Neuronal stem cell (in vitro differentiated cells): ENCODE results near the gene PPP1R1C.
"Not testable (repeated sequence)": the region's sequence is repeated elsewhere in the genome, so short reads cannot be mapped to it uniquely, and the experiment has no call there.

Experiments
- DNase-seq: peaks from one replicate; pipeline ENCODE4 v3.0.0-alpha.2; 2013; ENCODE audit warnings: low spot score
- H2AFZ ChIP-seq: one replicate; pipeline ENCODE4 v1.6.1; 2013; ENCODE audit warnings: mild to moderate bottlenecking, low read length, inconsistent platforms
- H2AK5ac ChIP-seq: 2 replicates; pipeline ENCODE4 v1.6.1; 2013; ENCODE audit warnings: low read depth, mild to moderate bottlenecking, inconsistent platforms, low read length, moderate library complexity, mixed read lengths
- H2BK120ac ChIP-seq: 2 replicates; pipeline ENCODE4 v1.6.1; 2013; ENCODE audit warnings: low read depth, mild to moderate bottlenecking, inconsistent platforms, low read length, moderate library complexity, mixed read lengths
- H2BK12ac ChIP-seq: one replicate; pipeline ENCODE4 v1.6.1; 2013; ENCODE audit warnings: low read length, inconsistent platforms
- H2BK15ac ChIP-seq: 2 replicates; pipeline ENCODE4 v1.6.1; 2013; ENCODE audit warnings: mild to moderate bottlenecking, low read length, inconsistent platforms, mixed read lengths
- H2BK5ac ChIP-seq: one replicate; pipeline ENCODE4 v1.6.1; 2013; ENCODE audit warnings: inconsistent platforms, mild to moderate bottlenecking, low read length, moderate library complexity
- H3K14ac ChIP-seq: one replicate; pipeline ENCODE4 v1.6.1; 2013; ENCODE audit warnings: low read length, inconsistent platforms
- H3K18ac ChIP-seq: 2 replicates; pipeline ENCODE4 v1.6.1; 2013; ENCODE audit warnings: low read length, inconsistent platforms
- H3K23ac ChIP-seq: 2 replicates; pipeline ENCODE4 v1.6.1; 2013; ENCODE audit warnings: low read depth, mild to moderate bottlenecking, mixed read lengths, low read length, inconsistent platforms; ENCODE audit not compliant: poor library complexity
- H3K27ac ChIP-seq: replicated peaks from 3 replicates; pipeline ENCODE4 v1.5.1; 2013; ENCODE audit warnings: low read length, inconsistent platforms
- H3K27me3 ChIP-seq, 3 experiments: 2 replicates each; pipeline ENCODE4 v1.6.1; 2013; ENCODE audit warnings: low read length in 3 of 3, mild to moderate bottlenecking in 2 of 3, inconsistent platforms in 1 of 3, low read depth in 1 of 3, mixed read lengths in 1 of 3, moderate library complexity in 1 of 3; ENCODE audit not compliant: control insufficient read depth in 3 of 3, insufficient read depth in 3 of 3
- H3K36me3 ChIP-seq, 2 donors: replicated peaks in 1 of 2; 2 replicates each; pipeline ENCODE4 v1.6.1; 2013; ENCODE audit warnings: low read length in 2 of 2; ENCODE audit not compliant: control insufficient read depth in 2 of 2, insufficient read depth in 2 of 2
- H3K4ac ChIP-seq: 2 replicates; pipeline ENCODE4 v1.6.1; 2013; ENCODE audit warnings: inconsistent platforms, mild to moderate bottlenecking, low read length, moderate library complexity
- H3K4me1 ChIP-seq, 2 donors: 1 replicate in 1 of 2; 2 replicates in 1 of 2; pipeline ENCODE4 v1.6.1; 2013; ENCODE audit warnings: low read length in 2 of 2, low read depth in 1 of 2; ENCODE audit not compliant: control insufficient read depth in 2 of 2, insufficient read depth in 1 of 2
- H3K4me2 ChIP-seq: one replicate; pipeline ENCODE4 v1.6.1; 2013; ENCODE audit warnings: mild to moderate bottlenecking, low read length, inconsistent platforms; ENCODE audit not compliant: insufficient read depth, poor library complexity, severe bottlenecking
- H3K4me3 ChIP-seq, 2 donors: 2 replicates each; pipeline ENCODE4 v1.5.1; 2013; ENCODE audit warnings: low read length in 2 of 2, mild to moderate bottlenecking in 2 of 2, inconsistent platforms in 1 of 2, moderate library complexity in 1 of 2
- H3K79me1 ChIP-seq: one replicate; pipeline ENCODE4 v1.6.1; 2013; ENCODE audit warnings: low read depth, mild to moderate bottlenecking, inconsistent platforms, low read length, moderate library complexity
- H3K9ac ChIP-seq: one replicate; pipeline ENCODE4 v1.6.1; 2013; ENCODE audit warnings: mild to moderate bottlenecking, low read depth, low read length, inconsistent platforms; ENCODE audit not compliant: poor library complexity
- H3K9me3 ChIP-seq, 2 donors: replicated peaks in 1 of 2; 2 replicates each; pipeline versions ENCODE3 to v1.6.1; 2013; ENCODE audit warnings: low read length in 2 of 2, mild to moderate bottlenecking in 2 of 2, inconsistent platforms in 1 of 2, low read depth in 1 of 2, mixed read lengths in 1 of 2, moderate library complexity in 1 of 2; ENCODE audit not compliant: control insufficient read depth in 2 of 2, insufficient read depth in 1 of 2
- H4K8ac ChIP-seq: one replicate; pipeline ENCODE4 v1.6.1; 2013; ENCODE audit warnings: low read depth, mild to moderate bottlenecking, inconsistent platforms, low read length, moderate library complexity
- H4K91ac ChIP-seq: one replicate; pipeline ENCODE4 v1.6.1; 2013; ENCODE audit warnings: low read length, low read depth, mild to moderate bottlenecking, inconsistent platforms; ENCODE audit not compliant: poor library complexity
- WGBS, 2 donors: extraction: QIAGEN DNeasy Blood & Tissue Kit; methylation state at CpG; one replicate each; pipeline ENCODE4 v1.1.7; 2013; ENCODE audit warnings: missing lambda C conversion rate in 2 of 2, mixed read lengths in 1 of 2; ENCODE audit not compliant: insufficient read length in 2 of 2, insufficient replicate concordance in 1 of 2; ENCODE audit errors: extremely low coverage in 2 of 2; 5-methylcytosine and 5-hydroxymethylcytosine counted together

Gene PPP1R1C

DNA sequence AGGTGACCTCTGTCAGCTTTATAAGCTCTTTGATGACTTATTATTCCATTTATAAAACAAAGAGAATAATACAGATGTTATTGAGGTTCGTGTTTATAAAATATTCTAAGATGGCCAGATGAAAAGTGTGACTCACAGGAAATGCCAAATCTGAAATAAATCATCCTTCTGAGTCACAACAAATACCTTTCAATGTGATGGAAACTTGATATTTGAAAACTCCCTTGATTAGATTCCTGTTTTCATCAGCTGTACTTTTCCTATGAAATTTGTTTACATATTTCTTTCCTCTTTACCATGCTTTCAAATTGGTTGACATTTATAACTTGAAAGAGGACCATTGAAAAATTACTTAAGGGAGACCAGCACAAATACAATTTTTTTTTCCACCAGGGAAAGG, 30.6 kb upstream of the PPP1R1C start:
- no peaks in the 10 kb centered on the region for H3K4me1 ChIP-seq
- H2BK120ac ChIP-seq, result no peak overlapping the region
- H4K91ac ChIP-seq, result no peak overlapping the region
- no peaks in the 10 kb centered on the region for H3K27me3 ChIP-seq
- H2AFZ ChIP-seq, result no peak overlapping the region
- H3K79me1 ChIP-seq, result no peaks in the 10 kb centered on the region
- no peak overlapping the region for H3K4me3 ChIP-seq
- H3K23ac ChIP-seq, result no peak overlapping the region
- no peaks in the 10 kb centered on the region for H3K9me3 ChIP-seq
- no peak for DNase-seq
- no peak overlapping the region for H4K8ac ChIP-seq
- no peak overlapping the region for H3K14ac ChIP-seq
- no peak overlapping the region for H3K9ac ChIP-seq
- H3K27ac ChIP-seq, result no peak overlapping the region
- no CpG with 5 or more reads among the region's 1 CpG for WGBS, 2 donors
- no peak overlapping the region for H3K4ac ChIP-seq
- H2BK5ac ChIP-seq, result no peak overlapping the region
- H2BK15ac ChIP-seq, result no peak overlapping the region
- H2AK5ac ChIP-seq, result no peak overlapping the region
- H3K4me2 ChIP-seq, result no peak overlapping the region
- H3K36me3 ChIP-seq, result no peaks in the 10 kb centered on the region
- H3K18ac ChIP-seq, result no peak overlapping the region
- no peak overlapping the region for H2BK12ac ChIP-seq

DNA sequence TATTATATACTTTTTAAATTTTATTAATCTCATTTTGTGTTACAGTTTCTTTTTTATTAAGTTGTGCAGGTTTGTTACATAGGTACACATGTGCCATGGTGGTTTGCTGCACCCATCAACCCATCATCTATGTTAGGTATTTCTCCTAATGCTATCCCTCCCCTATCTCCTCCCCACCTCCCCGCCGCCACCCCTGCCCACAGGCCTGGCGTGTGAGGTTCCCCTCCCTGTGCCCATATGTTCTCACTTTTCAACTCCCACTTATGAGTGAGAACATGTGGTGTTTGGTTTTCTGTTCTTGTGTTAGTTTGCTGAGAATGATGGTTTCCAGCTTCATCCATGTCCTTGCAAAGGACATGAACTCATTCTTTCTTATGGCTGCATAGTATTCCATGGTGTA, 29.8 kb upstream of the PPP1R1C start:
- H3K9ac ChIP-seq, H3K18ac ChIP-seq, H3K4me3 ChIP-seq, H2BK5ac ChIP-seq, DNase-seq, H4K91ac ChIP-seq, H2BK120ac ChIP-seq, H3K4me2 ChIP-seq, H2AK5ac ChIP-seq, H2BK15ac ChIP-seq, H3K36me3 ChIP-seq, H3K23ac ChIP-seq, H3K9me3 ChIP-seq, H3K27ac ChIP-seq, H3K4ac ChIP-seq, H2BK12ac ChIP-seq, H3K79me1 ChIP-seq, H2AFZ ChIP-seq, H3K27me3 ChIP-seq, H3K4me1 ChIP-seq, H3K14ac ChIP-seq, H4K8ac ChIP-seq: not testable (repeated sequence)
- WGBS, 2 donors, result no CpG with 5 or more reads among the region's 3 CpGs

GRCh38 chr2:181957668-181958067, 28.0 kb upstream of the PPP1R1C start:
- Histone ChIP-seq H3K14ac (no peak overlapping the region), H3K9me3 (no peaks in the 10 kb centered on the region), H4K91ac (no peak overlapping the region), H2BK15ac (no peak overlapping the region), H3K36me3 (no peaks in the 10 kb centered on the region), H3K18ac (no peak overlapping the region), H2BK120ac (no peak overlapping the region), H2AK5ac (no peak overlapping the region), H3K9ac (no peak overlapping the region), H3K27me3 (no peaks in the 10 kb centered on the region), H4K8ac (no peak overlapping the region), H3K23ac (no peak overlapping the region), H2BK5ac (no peak overlapping the region), H3K4me2 (no peak overlapping the region), H3K79me1 (no peaks in the 10 kb centered on the region), H3K4me1 (no peaks in the 10 kb centered on the region), H3K4ac (no peak overlapping the region), H2AFZ (no peak overlapping the region), H3K27ac (no peak overlapping the region), H2BK12ac (no peak overlapping the region), H3K4me3 (no peak overlapping the region)
- WGBS, 2 donors, result no CpG with 5 or more reads among the region's 4 CpGs
- no peak for DNase-seq

- H3K79me1 ChIP-seq, result no peaks in the 10 kb centered on the region
- no peak overlapping the region for H4K8ac ChIP-seq
- no peak overlapping the region for H2AFZ ChIP-seq
- H2BK120ac ChIP-seq, result no peak overlapping the region
- H3K9ac ChIP-seq, result no peak overlapping the region
- no peaks in the 10 kb centered on the region for H3K4me1 ChIP-seq
- no peak overlapping the region for H3K4me2 ChIP-seq
- no peaks in the 10 kb centered on the region for H3K9me3 ChIP-seq
- H3K27ac ChIP-seq, result no peak overlapping the region
- H4K91ac ChIP-seq, result no peak overlapping the region
- WGBS, 2 donors, result no CpG with 5 or more reads among the region's 1 CpG
- H2AK5ac ChIP-seq, result no peak overlapping the region
- H3K14ac ChIP-seq, result no peak overlapping the region
- no peaks in the 10 kb centered on the region for H3K36me3 ChIP-seq
- no peak overlapping the region for H3K18ac ChIP-seq
- DNase-seq, result no peak
- H3K23ac ChIP-seq, result no peak overlapping the region
- H2BK5ac ChIP-seq, result no peak overlapping the region
- no peaks in the 10 kb centered on the region for H3K27me3 ChIP-seq
- H3K4me3 ChIP-seq, result no peak overlapping the region
- no peak overlapping the region for H3K4ac ChIP-seq
- no peak overlapping the region for H2BK15ac ChIP-seq
- no peak overlapping the region for H2BK12ac ChIP-seq
These were observed 26.9 kb upstream of the PPP1R1C start for GRCh38 chr2:181958726-181959125.
